GM18517 (cell line): ENCODE measurements around the gene CD180.

ENCODE experiments used
- ATAC-seq: cut with Tn5 transposase; IDR thresholded peaks from one replicate; pipeline ENCODE4 v1.9.1; 2021; ENCODE audit warnings: mild to moderate bottlenecking, moderate library complexity; ENCODE audit not compliant: unreplicated experiment

Gene CD180

DNA sequence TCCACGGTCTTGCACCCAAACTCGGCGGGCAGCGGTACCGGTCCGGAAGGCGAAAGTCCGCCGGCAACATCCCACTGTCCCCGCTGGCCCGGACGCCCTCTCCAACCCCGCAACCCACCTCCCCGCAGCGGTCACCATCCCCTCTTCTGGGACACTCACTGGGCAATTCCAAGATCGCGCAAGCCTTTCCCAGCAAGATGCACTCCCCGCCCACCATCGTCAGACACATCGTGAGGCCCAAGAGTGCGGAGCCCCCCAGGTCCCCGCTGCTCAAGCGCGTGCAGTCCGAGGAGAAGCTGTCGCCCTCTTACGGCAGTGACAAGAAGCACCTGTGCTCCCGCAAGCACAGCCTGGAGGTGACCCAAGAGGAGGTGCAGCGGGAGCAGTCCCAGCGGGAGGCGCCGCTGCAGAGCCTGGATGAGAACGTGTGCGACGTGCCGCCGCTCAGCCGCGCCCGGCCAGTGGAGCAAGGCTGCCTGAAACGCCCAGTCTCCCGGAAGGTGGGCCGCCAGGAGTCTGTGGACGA, 33.3 kb downstream of the CD180 start:
- ATAC-seq, result no peak

- no peak for ATAC-seq
Measured at GRCh38 chr5:67161767-67162166, 34.8 kb downstream of the CD180 start.

GRCh38 chr5:67160985-67161384, 35.6 kb downstream of the CD180 start:
- ATAC-seq, result no peak

DNA sequence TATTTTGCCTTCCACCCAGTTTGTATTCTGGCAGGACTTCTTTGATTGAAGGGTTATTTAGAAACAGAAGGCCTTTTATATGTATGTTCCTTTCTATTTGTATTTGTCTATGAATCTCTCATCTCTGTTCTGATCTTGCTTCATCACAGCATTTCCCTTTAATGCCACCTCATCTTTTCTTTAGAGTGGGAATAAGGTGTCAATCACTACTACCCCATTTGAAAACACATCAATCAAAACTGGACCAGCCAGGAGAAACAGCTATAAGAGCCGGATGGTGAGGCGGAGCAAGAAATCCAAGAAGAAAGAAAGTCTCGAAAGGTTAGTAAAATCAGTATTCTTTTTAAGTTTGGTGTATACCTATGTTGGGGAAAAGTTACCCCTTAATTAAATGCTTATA, 36.3 kb downstream of the CD180 start:
- ATAC-seq, result no peak

DNA sequence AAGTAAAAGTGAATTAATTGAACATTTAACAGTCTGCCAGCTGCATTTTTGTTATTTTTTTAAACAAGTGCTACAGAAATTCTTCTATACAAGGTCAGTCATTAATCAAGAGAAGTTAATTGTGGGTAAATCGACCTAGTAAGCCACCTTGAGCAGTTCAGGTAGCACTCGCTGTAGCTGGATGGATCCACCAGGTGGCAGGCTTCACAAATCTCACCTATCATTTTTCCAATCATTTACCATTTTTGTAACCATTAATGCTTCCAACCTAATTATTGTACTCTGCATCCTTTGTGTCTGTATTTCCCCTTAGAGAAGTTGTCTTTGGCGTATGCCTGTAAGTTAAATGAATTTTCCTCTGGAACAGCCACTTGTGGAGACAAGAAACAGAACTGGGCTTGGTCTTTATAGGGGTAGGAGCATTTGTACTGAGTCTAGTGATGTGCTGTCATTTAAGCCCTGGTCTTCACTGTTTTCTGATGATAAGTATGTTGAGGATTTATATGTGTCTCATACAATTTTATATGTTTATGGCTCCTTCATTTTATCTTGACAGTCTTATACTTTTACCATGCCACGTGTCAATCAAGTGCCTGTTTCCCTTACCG, 39.5 kb downstream of the CD180 start:
- peak; percentile 63 for ATAC-seq

GRCh38 chr5:67154556-67155206, 41.9 kb downstream of the CD180 start:
- no peak for ATAC-seq

DNA sequence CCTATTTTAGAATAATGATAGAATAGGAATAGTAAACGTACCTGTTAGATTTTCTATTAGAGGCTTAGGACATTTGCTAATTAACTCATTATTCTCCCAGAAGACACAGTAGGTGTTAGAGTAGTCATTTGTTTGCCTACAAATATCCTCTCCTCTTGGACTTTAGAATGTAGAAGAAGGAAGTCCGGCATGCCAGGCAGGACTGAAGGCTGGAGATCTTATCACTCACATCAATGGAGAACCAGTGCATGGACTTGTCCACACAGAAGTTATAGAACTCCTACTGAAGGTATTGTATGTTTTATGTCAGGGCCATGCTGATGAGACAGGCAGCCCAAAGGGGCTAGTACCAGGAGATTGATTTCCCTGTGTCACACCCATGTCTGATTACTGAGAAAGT, 43.3 kb downstream of the CD180 start:
- no peak for ATAC-seq

DNA sequence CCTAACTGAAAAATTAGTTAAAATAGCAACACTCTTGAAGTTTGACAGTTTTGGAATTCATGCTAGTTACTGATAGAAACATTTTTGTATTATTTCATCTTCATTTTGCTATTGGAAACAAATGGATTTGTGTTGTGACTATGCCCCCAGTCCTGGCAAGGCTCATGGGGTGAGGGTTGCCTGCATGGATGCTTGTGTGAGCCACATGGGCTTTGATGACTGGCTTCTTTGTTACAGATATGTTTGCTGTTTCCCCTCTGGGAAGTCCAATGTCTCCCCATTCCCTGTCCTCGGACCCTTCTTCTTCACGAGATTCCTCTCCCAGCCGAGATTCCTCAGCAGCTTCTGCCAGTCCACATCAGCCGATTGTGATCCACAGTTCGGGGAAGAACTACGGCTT, 44.2 kb downstream of the CD180 start:
- ATAC-seq, result no peak

DNA sequence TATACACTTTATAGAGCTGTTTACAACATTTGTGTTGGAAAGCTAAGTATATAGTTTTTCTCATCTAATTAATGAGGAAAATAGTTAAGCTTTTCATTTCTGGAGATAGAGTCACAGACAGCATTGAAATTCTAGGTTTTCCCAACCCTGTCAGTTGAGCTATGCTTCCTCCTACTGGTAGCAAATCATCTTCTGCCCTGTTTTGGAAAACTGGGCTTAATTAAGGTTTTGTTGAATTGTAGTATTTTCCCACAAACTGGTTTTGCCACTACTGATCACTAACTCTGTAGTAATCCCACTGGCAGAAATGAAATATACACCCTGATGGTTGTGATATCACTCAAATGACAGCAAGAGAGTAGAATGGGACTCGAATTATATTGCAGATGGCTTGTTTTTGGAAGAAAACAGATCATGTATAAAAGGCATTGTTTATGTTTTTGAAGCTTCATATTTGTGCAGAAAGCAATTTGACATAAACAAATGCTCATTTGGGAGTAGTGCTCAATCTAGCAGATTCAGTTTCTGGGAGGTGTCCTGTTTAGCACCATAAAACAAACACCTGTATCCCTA, 46.6 kb downstream of the CD180 start:
- ATAC-seq, result no peak

DNA sequence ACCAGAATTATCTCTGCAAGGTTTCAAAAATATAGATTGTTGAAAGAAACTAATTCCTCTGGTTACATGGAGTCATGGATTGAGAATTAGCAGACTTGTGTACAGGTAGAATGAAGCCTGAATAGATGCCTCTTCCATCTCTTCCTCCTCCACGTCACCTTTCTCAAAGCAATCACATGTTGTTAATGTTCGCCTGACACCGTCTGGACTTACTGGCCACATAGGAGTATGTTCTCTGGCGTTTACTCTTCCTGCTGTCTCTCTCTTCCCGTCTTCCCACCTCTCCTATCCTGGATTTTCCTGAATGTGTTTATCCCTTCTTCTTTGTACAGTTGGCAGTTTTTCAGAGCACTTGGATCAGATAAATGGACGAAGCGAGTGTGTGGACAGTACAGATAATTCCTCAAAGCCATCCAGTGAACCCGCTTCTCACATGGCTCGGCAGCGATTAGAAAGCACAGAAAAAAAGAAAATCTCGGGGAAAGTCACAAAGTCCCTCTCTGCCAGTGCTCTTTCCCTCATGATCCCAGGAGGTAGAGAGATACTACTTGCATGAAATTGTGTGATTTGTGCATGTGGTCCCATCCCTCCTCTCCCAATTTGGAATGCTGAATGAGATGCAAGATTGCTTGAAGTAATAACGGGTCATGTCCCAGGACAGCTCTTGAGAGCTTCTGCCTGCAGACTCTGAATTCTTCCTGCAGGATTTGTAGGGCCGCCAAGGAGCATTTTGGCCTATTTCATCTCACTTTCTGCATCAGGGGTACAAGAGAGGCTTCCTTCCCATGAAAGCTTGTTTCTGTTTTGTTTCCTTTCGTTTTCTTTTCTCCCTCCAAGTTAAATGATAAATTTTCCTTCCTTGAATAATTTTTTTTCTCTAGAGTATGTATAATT, 47.3 kb downstream of the CD180 start:
- no peak for ATAC-seq

GRCh38 chr5:67147760-67148159, 48.8 kb downstream of the CD180 start:
- no peak for ATAC-seq

DNA sequence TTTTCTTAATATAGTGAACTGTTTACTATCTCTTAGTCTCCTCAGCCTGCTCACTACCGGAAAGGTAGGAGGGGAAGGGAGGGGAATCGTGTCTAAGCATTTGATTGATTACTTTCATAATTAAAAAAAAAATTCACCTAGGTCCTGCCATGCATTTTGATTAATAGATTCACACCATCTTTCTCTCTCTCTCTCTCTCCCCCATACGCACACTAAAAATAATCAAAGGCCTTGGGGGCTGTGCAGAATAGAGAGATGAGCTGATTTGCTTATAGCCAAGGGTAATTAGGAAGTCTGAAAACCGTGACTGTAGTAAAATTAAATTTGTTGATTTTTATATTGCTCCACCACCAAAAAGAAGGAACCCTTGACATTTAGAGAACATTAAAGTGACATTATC, 49.6 kb downstream of the CD180 start:
- ATAC-seq, result no peak

GRCh38 chr5:67146574-67146973, 50.0 kb downstream of the CD180 start:
- ATAC-seq, result no peak

DNA sequence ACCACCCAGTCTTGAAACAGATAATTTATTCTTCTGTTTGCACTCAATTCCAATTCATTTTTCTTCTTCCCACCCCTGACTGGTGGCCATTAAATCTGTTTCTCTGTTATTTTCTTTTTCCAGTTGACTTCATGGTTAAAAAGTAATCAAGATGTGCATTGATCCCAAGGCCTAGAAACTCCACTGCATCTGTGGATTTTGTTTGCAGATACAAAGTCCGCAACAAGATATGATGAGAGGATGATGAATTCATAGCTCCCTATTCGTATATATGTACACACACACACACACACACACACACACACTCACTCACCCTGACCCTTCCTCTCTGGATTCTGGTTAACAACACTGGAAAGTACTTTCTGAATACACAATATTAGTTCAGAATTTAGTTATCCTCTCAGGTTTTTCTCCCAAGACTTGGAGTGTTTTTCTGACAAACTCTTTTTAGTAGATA, 52.4 kb downstream of the CD180 start:
- ATAC-seq, result no peak

DNA sequence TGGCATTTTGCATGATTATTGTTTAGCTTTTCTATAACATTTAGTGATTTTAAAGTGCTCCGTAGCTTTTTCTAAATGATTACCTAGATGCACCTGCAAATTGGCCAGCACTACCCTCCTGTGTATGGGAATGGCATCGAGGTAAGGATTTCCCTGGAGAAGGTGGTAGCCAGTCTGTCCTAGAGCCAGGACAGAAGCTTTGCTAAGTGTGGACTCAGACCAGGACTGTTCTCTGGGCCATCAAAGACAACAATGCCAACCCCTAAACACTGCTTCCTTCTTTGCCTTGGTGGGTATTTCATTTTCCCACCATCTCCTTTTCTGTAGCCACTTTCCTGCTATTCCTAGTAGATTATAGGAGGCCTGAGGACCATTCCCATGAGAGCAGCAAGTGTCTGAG, 53.0 kb downstream of the CD180 start:
- no peak for ATAC-seq

DNA sequence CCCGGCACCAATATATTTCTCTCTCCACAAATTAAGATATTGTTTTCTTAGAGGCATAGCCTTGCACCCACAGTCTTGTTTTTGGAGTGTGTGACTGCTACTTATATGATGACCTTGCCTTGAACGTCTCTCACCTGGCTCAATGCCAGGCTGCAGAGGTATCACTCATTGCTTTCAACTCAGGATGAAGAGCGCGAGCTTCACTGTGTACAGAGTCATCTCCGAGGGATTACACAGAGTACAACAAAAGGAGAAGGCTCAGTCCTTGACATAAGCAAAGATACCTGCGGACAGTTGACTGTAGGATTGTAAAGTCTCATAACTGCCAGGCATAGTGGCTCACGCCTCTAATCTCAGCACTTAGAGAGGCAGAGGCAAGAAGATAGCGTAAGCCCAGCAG, 53.8 kb downstream of the CD180 start:
- no peak for ATAC-seq

DNA sequence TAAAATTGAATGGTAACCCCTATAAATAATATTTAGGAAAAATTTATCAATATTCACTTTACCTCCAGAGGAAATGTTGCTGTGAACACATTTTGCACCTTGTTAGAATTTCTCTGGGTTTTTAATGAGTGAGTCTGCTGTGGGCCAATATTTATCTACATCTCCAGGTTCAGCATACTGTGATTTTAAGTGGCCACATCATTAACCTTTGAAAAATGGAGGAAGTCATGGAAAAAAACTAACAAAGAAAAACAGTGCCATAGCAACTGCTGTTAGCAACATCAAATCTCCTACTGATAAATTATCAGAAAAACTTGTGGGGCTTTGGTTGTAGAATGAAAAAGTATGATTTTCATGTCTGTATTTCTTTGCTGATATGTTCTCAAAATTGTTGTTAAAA, 55.0 kb downstream of the CD180 start:
- no peak for ATAC-seq

DNA sequence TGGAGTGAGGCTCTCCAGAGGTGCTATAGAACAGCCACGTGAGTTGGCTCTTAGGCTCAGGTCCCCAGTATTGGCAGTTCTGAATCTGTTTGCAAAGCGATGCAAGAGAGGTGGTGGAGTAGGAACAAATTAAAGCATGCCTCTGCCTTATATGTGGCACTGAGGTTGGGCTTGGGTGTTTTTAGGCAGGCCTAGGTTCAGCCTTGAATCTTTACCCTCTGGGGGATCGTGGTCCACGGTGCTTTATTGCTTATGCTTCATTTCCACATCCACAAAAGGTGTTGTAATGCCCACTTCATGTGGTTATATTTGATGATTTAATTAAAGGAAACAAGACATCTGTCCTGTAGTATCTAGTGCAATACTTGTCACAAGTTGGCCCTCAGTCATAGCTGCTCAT, 56.2 kb downstream of the CD180 start:
- ATAC-seq, result no peak

DNA sequence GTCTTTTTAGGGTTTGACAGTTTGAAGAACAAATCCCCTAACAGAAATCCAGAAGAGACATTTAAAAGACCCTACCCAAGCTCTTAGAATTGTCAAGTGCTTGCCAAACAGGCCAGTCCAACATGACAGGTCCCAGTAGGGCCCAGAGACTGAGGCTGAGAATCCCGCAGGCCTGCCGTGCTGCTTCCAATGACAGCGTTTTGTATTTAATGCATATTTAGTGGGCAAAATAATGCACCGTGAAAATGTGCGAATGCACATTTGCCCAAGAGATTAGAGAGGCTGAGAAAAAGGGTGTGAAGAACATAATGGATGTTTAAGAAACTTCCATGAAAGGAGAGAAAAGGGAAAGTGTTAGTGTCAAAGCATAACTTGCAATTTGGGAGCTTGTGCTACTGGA, 57.6 kb downstream of the CD180 start:
- no peak for ATAC-seq

DNA sequence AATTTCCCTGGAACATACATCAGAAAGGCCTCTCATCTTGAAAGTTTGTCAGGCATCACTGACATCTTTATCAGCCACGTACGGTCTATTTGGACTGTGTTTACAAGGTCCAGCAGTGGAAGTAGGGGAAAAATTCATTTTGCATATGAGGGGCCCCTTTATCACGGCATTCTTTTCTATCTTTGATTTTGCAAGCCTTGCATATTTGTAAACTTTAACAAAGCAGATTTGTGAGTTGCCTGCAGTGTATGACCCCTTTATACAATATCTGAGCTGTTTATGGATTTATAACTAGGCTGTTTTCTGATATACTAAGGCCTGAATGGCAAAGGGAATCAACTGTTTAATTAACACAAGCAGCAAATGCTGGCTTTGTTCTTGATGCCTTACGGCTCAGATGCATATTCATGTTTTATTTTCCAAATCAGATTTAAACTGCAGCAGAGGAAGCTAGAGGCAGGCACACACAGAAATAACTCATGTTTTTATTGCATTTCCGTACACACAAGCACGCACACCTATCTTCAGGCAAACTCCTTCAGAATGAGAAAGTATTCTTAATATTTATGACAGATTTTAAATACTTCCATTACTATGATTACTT, 61.1 kb downstream of the CD180 start:
- ATAC-seq, result no peak

- no peak for ATAC-seq
Measured at GRCh38 chr5:67133776-67134175, 62.8 kb downstream of the CD180 start.
